SJCRH30 (cell line): ENCODE results near the gene TBKBP1. TPM values are rescaled to one million over a fixed set of nuclear protein-coding genes. Genes with fewer than 3 reads are reported as not detected.

Experiments used
- DNase-seq, 2 experiments: peaks; one replicate each; pipeline ENCODE4 v3.0.0-alpha.2; 2015 to 2020
- H3K27ac ChIP-seq: fragments of 250-450 bp; sonication (Bioruptor Pico); 2 replicates; pipeline ENCODE4 v1.5.1; 2020; ENCODE audit warnings: mild to moderate bottlenecking, moderate library complexity
- H3K27me3 ChIP-seq: fragments of 250-450 bp; sonication (Bioruptor Pico); 2 replicates; pipeline ENCODE4 v1.5.1; 2020; ENCODE audit warnings: mild to moderate bottlenecking, moderate library complexity
- H3K36me3 ChIP-seq: fragments of 250-450 bp; sonication (Bioruptor Pico); 2 replicates; pipeline ENCODE4 v1.5.1; 2020; ENCODE audit warnings: mild to moderate bottlenecking, moderate library complexity
- H3K4me1 ChIP-seq: fragments of 250-450 bp; sonication (Bioruptor Pico); 2 replicates; pipeline ENCODE4 v1.5.1; 2020; ENCODE audit warnings: mild to moderate bottlenecking, moderate library complexity
- H3K4me3 ChIP-seq: fragments of 250-450 bp; sonication (Bioruptor Pico); 2 replicates; pipeline ENCODE4 v1.5.1; 2020; ENCODE audit warnings: mild to moderate bottlenecking, moderate library complexity
- H3K9me3 ChIP-seq: fragments of 250-450 bp; sonication (Bioruptor Pico); replicated peaks from 2 replicates; pipeline ENCODE4 v1.5.1; 2020; ENCODE audit warnings: mild to moderate bottlenecking, moderate library complexity
- total RNA-seq: library from RNA; depleted of rRNA; stranded (reverse); fragments of >200 nt; shearing (Covaris generic); gene quantifications from 2 replicates; pipeline ENCODE4 v1.2.3, GENCODE V29; 2014

The TBKBP1 gene
- total RNA-seq, 1 experiment from 2014 or later: 15.6 TPM

DNA sequence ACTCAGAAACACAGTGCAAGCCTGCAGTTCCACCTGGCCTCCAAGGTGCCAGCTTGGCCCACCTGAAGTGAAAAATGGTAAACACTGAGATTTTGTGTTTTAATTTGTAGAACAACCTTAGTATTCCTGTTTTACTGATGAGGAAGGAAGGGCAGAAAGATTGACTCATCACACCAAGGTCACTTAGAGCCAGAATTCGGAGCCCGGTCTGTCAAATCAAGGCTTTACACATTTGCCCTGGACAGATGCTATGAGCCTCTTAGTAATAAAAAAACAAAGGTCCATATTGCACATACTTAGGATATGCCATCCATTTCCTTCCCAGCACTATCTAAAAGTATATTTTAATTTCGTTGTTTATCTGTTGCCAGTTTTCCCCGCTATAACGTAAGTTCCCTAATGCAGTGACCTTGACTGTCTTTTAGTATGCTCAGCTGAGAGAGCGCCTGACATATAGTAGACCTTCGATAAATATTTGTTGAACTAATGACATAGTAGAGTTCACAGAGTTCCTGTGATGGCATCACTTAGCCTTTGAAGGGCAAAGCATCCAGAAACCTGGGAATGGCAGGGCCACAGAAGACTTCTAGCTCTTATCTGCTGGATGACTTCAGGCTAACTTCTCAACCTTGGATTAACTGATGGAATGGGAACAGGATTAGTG is 7.2 kb upstream of the TBKBP1 start:
- Histone ChIP-seq H3K36me3 (peaks cover 40% of the 10 kb centered on the region), H3K4me1 (no peaks in the 10 kb centered on the region), H3K27me3 (no peaks in the 10 kb centered on the region), H3K4me3 (no peak overlapping the region), H3K27ac (no peak overlapping the region), H3K9me3 (no peaks in the 10 kb centered on the region)
- no peak for DNase-seq

- DNase-seq: no peak
- Histone ChIP-seq H3K4me1 (peaks cover 5% of the 10 kb centered on the region), H3K4me3 (no peak overlapping the region), H3K9me3 (no peaks in the 10 kb centered on the region), H3K27ac (no peak overlapping the region), H3K27me3 (no peaks in the 10 kb centered on the region), H3K36me3 (peaks cover 35% of the 10 kb centered on the region)
Observed at GRCh38 chr17:47687328-47687690, 6.7 kb upstream of the TBKBP1 start.

GRCh38 chr17:47687748-47688147 is 6.2 kb upstream of the TBKBP1 start:
- H3K27ac ChIP-seq: no peak overlapping the region
- peaks cover 10% of the 10 kb centered on the region for H3K4me1 ChIP-seq
- H3K36me3 ChIP-seq: peaks cover 31% of the 10 kb centered on the region
- H3K9me3 ChIP-seq: no peaks in the 10 kb centered on the region
- DNase-seq: no peak
- H3K4me3 ChIP-seq: no peak overlapping the region
- H3K27me3 ChIP-seq: no peaks in the 10 kb centered on the region

DNA sequence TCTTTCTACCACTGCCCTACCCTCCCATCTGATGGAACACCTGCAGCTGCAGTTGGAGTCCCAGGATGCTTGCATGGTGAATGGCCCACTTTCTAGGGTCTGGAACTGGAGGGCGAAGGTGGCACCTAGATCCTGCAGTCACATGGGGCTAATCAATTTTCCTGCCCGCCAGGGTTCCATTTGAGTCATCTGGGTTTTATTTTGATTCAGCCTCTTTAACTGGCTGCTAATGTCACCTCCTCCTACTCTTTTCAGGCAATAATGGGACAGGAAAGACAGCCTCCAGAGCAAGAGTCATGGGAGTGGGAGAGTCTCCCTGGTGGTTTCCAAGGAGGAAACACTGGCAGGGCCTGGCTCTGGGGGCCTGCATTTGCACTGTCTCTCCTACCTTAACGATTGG is 3.8 kb upstream of the TBKBP1 start:
- Histone ChIP-seq H3K27ac (no peak overlapping the region), H3K36me3 (peaks cover 14% of the 10 kb centered on the region), H3K27me3 (no peaks in the 10 kb centered on the region), H3K9me3 (no peaks in the 10 kb centered on the region), H3K4me1 (peaks cover 16% of the 10 kb centered on the region), H3K4me3 (no peak overlapping the region)
- no peak for DNase-seq

- no peak for DNase-seq
- Histone ChIP-seq H3K4me3 (no peak overlapping the region), H3K27me3 (no peaks in the 10 kb centered on the region), H3K36me3 (no peaks in the 10 kb centered on the region; the same call in 1 of the 2 replicates), H3K4me1 (peaks cover 18% of the 10 kb centered on the region), H3K9me3 (no peaks in the 10 kb centered on the region), H3K27ac (no peak overlapping the region)
Observed at GRCh38 chr17:47692137-47692894, 1.6 kb upstream of the TBKBP1 start.

DNA sequence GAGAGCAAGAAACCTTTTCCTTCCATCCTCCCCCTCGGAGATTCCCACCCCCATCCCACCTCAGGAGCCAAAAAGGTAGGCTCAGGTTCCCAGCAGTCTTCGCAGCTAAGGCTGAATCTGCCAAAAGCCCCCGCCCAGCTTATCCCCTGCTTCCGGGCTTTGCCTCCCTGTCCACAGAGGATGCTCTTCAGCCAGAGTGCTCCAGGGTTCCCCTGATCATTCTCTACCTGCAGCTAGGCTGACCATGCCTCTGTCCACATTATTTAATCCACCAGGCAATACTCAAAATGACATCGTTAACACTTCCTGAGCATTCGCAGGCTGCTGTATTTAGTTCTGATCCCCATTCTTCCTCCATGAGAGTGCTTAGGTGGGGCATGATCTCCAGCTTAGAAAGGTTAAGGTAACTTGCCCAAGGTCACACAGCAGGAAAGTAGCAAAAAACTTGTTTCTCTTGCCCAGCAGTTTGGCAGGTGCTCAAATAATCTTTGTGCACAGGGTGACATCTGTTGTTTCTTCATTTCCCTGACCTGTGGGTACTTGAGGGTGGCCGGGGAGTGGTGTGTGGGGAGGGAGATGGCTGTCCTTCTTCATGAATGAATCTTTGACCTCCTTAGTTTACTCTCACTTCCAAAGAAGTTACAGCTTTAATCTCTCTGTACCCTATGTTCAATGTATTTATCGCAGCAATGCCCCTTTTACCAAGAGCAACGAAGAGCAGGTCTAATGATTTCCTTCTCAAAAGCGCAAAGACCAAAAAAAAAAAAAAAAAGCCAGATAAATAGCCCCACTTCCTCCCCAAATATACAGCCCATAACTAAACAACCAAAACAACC is 848 bp upstream of the TBKBP1 start:
- no peaks in the 10 kb centered on the region; the same call in 1 of the 2 replicates for H3K36me3 ChIP-seq
- H3K4me1 ChIP-seq: peaks cover 21% of the 10 kb centered on the region
- peak overlapping the region; percentile 12; the same call in 1 of the 2 replicates for H3K27ac ChIP-seq
- H3K9me3 ChIP-seq: no peaks in the 10 kb centered on the region
- DNase-seq: peak in 1 of 2 experiments; percentile 50
- H3K27me3 ChIP-seq: no peaks in the 10 kb centered on the region
- peak overlapping the region; percentile 98 for H3K4me3 ChIP-seq

GRCh38 chr17:47694581-47695428 is 844 bp downstream of the TBKBP1 start:
- Histone ChIP-seq H3K9me3 (no peaks in the 10 kb centered on the region), H3K27me3 (no peaks in the 10 kb centered on the region), H3K4me1 (peaks cover 27% of the 10 kb centered on the region), H3K4me3 (peak overlapping the region; percentile 98), H3K36me3 (no peaks in the 10 kb centered on the region), H3K27ac (peak overlapping the region; percentile 75)
- DNase-seq: peak; percentile 46 to 59

DNA sequence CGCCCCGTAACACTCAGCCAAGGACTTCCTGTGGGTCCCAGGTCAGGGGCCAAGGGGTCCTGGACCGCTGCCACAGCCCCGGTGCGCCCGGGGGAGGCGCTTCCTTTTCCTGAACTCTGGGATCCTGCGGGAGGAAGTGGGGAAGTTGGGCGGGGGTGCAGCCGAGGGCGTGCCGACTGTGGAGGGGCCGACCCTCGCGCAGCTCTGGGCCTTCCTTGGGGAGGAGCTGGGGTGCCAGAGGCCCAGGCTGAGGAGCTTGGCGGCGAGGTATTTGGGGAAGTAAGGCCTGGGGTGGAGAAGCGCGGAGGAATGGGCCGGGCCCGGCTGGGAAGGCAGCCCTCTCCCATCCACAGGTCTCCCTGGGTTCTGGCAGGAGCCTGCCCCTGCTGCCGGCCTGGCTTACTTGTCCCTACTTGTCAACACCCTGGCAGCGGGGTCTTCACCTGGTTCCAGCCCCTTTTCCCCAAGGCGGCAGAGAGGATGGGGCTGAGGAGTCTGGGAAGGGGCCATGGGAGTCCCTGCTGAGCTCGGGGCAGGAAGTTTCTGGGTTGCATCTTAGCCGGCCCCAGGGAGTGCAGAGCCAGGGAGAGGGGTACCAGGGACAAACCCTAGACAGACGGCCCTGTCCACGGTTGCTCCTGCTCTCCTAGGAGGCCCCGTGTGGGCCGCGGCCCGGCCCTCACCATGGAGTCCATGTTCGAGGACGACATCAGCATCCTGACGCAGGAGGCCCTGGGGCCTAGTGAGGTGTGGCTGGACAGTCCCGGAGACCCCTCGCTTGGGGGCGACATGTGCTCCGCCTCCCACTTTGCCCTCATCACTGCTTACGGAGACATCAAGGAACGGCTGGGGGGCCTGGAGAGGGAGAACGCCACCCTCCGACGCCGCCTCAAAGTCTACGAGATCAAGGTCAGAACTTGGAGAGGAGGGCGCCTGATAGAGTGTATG is 1.7 kb downstream of the TBKBP1 start:
- no peak for DNase-seq
- peak overlapping the region; percentile 98 for H3K4me3 ChIP-seq
- peaks cover 27% of the 10 kb centered on the region for H3K4me1 ChIP-seq
- H3K36me3 ChIP-seq: no peaks in the 10 kb centered on the region
- no peaks in the 10 kb centered on the region for H3K9me3 ChIP-seq
- no peak overlapping the region for H3K27ac ChIP-seq
- no peaks in the 10 kb centered on the region for H3K27me3 ChIP-seq

GRCh38 chr17:47696717-47697642 is 3.0 kb downstream of the TBKBP1 start:
- Histone ChIP-seq H3K9me3 (no peaks in the 10 kb centered on the region), H3K4me1 (peaks cover 26% of the 10 kb centered on the region), H3K27me3 (no peaks in the 10 kb centered on the region), H3K36me3 (no peaks in the 10 kb centered on the region), H3K27ac (no peak overlapping the region), H3K4me3 (no peak overlapping the region)
- no peak for DNase-seq

- Histone ChIP-seq H3K4me3 (no peak overlapping the region), H3K9me3 (no peaks in the 10 kb centered on the region), H3K27ac (no peak overlapping the region), H3K27me3 (no peaks in the 10 kb centered on the region), H3K4me1 (peaks cover 14% of the 10 kb centered on the region), H3K36me3 (no peaks in the 10 kb centered on the region)
- peak in 1 of 2 experiments; percentile 56 for DNase-seq
Observed at GRCh38 chr17:47697906-47698711, 4.1 kb downstream of the TBKBP1 start.

- peaks cover 12% of the 10 kb centered on the region; the same call in 1 of the 2 replicates for H3K4me1 ChIP-seq
- H3K4me3 ChIP-seq: no peak overlapping the region
- H3K9me3 ChIP-seq: no peaks in the 10 kb centered on the region
- no peaks in the 10 kb centered on the region for H3K36me3 ChIP-seq
- H3K27me3 ChIP-seq: no peaks in the 10 kb centered on the region
- no peak overlapping the region for H3K27ac ChIP-seq
- DNase-seq: peak; percentile 64 to 81
Observed at GRCh38 chr17:47698749-47699535, 5.0 kb downstream of the TBKBP1 start.
